Measurements from ENCODE around the gene RASGRF1.

DNA sequence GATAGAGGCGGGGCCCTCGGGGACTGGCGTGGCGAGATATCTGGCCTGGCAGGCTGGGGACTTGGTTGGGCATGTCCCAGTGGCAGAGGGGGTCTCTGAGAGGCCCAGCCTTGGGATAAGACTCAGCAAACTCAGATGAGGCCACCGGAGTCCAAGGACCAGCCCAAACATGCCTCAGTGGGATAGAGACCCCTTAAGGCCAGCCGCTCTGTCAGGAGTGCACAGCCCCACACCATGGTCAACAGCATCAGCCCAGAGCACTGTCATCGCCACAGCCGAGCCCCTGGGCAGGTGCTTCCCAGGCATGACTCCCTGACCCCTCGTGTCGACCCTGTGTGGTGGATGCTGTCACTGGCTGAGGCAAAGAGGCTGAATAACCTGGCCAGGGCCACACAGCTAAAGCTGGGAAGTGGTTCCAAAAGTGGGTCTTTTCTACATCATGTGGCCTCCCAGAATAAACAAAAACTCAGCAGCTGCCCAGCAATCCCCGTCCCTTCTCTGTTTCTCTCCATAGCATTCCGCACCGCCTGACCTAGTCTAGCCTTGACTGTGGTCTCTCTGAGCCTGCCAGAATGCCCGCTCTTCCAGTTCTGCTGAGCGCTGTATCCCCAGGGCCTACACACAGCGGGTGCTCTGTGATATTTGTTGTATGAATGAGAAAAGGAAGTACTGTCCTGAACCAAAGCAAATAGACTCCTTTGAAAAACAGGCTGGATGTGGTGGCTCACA is 160.9 kb downstream of the RASGRF1 start:
- TF ChIP-seq POLR2A (IDR thresholded peaks at IDR 0.05; ENCODE audit: low read length) (no peak), GATA1 (IDR thresholded peaks at IDR 0.05; ENCODE audit: low read depth, low read length) (no peak)

Measured in erythroblast (primary cell).